HEK293 (cell line): ENCODE data around the gene VGLL2.

Experiments
- CTCF ChIA-PET: fragments of 350-600 bp; formaldehyde crosslinking; extraction: SDS; loops from one replicate; lab custom pipeline; 2021; ENCODE audit warnings: antibody characterized with exemption; lab: Yijun Ruan, JAX
- POLR2A ChIA-PET: fragments of 300-600 bp; formaldehyde crosslinking; extraction: SDS; loops from one replicate; lab custom pipeline; 2020; ENCODE audit warnings: antibody characterized with exemption, inconsistent platforms; lab: Yijun Ruan, JAX
- H3K27ac ChIP-seq: fragments of 200-500 bp; sonication (Bioruptor generic); 2 replicates; pipeline ENCODE4 v1.5.1; 2014; ENCODE audit warnings: low read depth, low read length, control low read depth, inconsistent platforms; ENCODE audit errors: extremely low read depth
- H3K36me3 ChIP-seq, 2 experiments: fragments of 200-500 bp in 1 of 2; sonication (Bioruptor generic) in 1 of 2; 1 replicate in 1 of 2; 2 replicates in 1 of 2; pipeline ENCODE4 v1.5.1; 2014 to 2017; ENCODE audit warnings: inconsistent platforms in 2 of 2, low read length in 2 of 2; ENCODE audit not compliant: control insufficient read depth in 2 of 2, insufficient read depth in 1 of 2
- H3K4me1 ChIP-seq: fragments of 200-500 bp; sonication (Bioruptor generic); 2 replicates; pipeline ENCODE4 v1.5.1; 2014; ENCODE audit warnings: mild to moderate bottlenecking, low read length, inconsistent platforms; ENCODE audit not compliant: control insufficient read depth, insufficient read depth
- H3K4me3 ChIP-seq: 2 replicates; pipeline ENCODE4 v1.5.1; 2011; ENCODE audit warnings: low read depth, mild to moderate bottlenecking, control low read depth, low read length, moderate library complexity
- H3K9me3 ChIP-seq: fragments of 200-500 bp; sonication (Bioruptor generic); 2 replicates; pipeline ENCODE4 v1.5.1; 2014; ENCODE audit warnings: low read depth, low read length, inconsistent platforms; ENCODE audit not compliant: control insufficient read depth, insufficient read depth
- IKZF3 ChIP-seq: fragments of 450-650 bp; IDR thresholded peaks from 2 replicates; pipeline ENCODE4 v1.5.0; 2018; ENCODE audit warnings: missing biosample characterization, mild to moderate bottlenecking, missing genetic modification characterization, moderate library complexity
- KLF10 ChIP-seq: fragments of 450-650 bp; IDR thresholded peaks from 2 replicates; pipeline ENCODE4 v1.5.1; 2018; ENCODE audit warnings: missing biosample characterization, mild to moderate bottlenecking, missing genetic modification characterization
- KLF16 ChIP-seq: fragments of 450-650 bp; formaldehyde crosslinking; IDR thresholded peaks from 2 replicates; pipeline ENCODE4 v1.5.1; 2017; ENCODE audit warnings: missing biosample characterization, missing genetic modification characterization
- KLF7 ChIP-seq: fragments of 450-650 bp; formaldehyde crosslinking; IDR thresholded peaks from 2 replicates; pipeline ENCODE4 v1.5.1; 2016; ENCODE audit warnings: missing biosample characterization, missing genetic modification characterization, borderline replicate concordance
- KLF9 ChIP-seq: fragments of 450-650 bp; formaldehyde crosslinking; IDR thresholded peaks from 2 replicates; pipeline ENCODE4 v1.5.1; 2016; ENCODE audit warnings: missing biosample characterization, missing genetic modification characterization, low read depth
- PRDM1 ChIP-seq: fragments of 450-650 bp; formaldehyde crosslinking; IDR thresholded peaks from 2 replicates; pipeline ENCODE4; 2016; ENCODE audit warnings: missing biosample characterization, missing genetic modification characterization
- PRDM10 ChIP-seq: fragments of 450-650 bp; formaldehyde crosslinking; IDR thresholded peaks from 2 replicates; pipeline ENCODE4 v1.5.1; 2016; ENCODE audit warnings: missing biosample characterization, missing genetic modification characterization
- REST ChIP-seq: fragments of 450-650 bp; formaldehyde crosslinking; IDR thresholded peaks from 2 replicates; pipeline ENCODE4 v1.5.1; 2016; ENCODE audit warnings: missing biosample characterization, missing genetic modification characterization
- ZBTB11 ChIP-seq: fragments of 450-650 bp; formaldehyde crosslinking; conservative IDR thresholded peaks from 2 replicates; pipeline ENCODE4 v1.5.1; 2016; ENCODE audit warnings: low read depth, missing biosample characterization, missing genetic modification characterization
- ZBTB17 ChIP-seq: fragments of 450-650 bp; formaldehyde crosslinking; IDR thresholded peaks from 2 replicates; pipeline ENCODE4 v1.5.1; 2016; ENCODE audit warnings: missing biosample characterization, missing genetic modification characterization
- ZBTB20 ChIP-seq: fragments of 450-650 bp; formaldehyde crosslinking; IDR thresholded peaks from 2 replicates; pipeline ENCODE4 v1.5.1; 2016; ENCODE audit warnings: missing biosample characterization, missing genetic modification characterization
- ZFP69B ChIP-seq: fragments of 450-650 bp; formaldehyde crosslinking; IDR thresholded peaks from 2 replicates; pipeline ENCODE4 v1.5.1; 2016; ENCODE audit warnings: missing biosample characterization, missing genetic modification characterization
- ZNF10 ChIP-seq: fragments of 450-650 bp; formaldehyde crosslinking; IDR thresholded peaks from 2 replicates; pipeline ENCODE4 v1.5.1; 2017; ENCODE audit warnings: missing biosample characterization, missing genetic modification characterization
- ZNF121 ChIP-seq: fragments of 450-650 bp; formaldehyde crosslinking; IDR thresholded peaks from 2 replicates; pipeline ENCODE4 v1.5.1; 2016; ENCODE audit warnings: missing biosample characterization, missing genetic modification characterization
- ZNF2 ChIP-seq: fragments of 450-650 bp; formaldehyde crosslinking; IDR thresholded peaks from 2 replicates; pipeline ENCODE4 v1.5.1; 2016; ENCODE audit warnings: missing biosample characterization, missing genetic modification characterization
- ZNF335 ChIP-seq: fragments of 450-650 bp; formaldehyde crosslinking; conservative IDR thresholded peaks from 2 replicates; pipeline ENCODE4 v1.5.1; 2016; ENCODE audit warnings: missing biosample characterization, missing genetic modification characterization
- ZNF341 ChIP-seq: fragments of 450-650 bp; formaldehyde crosslinking; IDR thresholded peaks from 2 replicates; pipeline ENCODE4; 2016; ENCODE audit warnings: low read depth, missing biosample characterization, missing genetic modification characterization
- ZNF37A ChIP-seq: fragments of 450-650 bp; IDR thresholded peaks from 2 replicates; pipeline ENCODE4 v1.5.1; 2018; ENCODE audit warnings: missing biosample characterization, missing genetic modification characterization
- ZNF488 ChIP-seq: fragments of 450-650 bp; formaldehyde crosslinking; IDR thresholded peaks from 2 replicates; pipeline ENCODE4 v1.5.1; 2016; ENCODE audit warnings: missing biosample characterization, missing genetic modification characterization
- ZNF596 ChIP-seq: fragments of 450-650 bp; IDR thresholded peaks from 2 replicates; pipeline ENCODE4 v1.5.0; 2018; ENCODE audit warnings: missing biosample characterization, mild to moderate bottlenecking, missing genetic modification characterization, moderate library complexity
- ZNF664 ChIP-seq: fragments of 450-650 bp; formaldehyde crosslinking; IDR thresholded peaks from 2 replicates; pipeline ENCODE4 v1.5.1; 2016; ENCODE audit warnings: missing biosample characterization, missing genetic modification characterization
- ZNF692 ChIP-seq: fragments of 450-650 bp; formaldehyde crosslinking; IDR thresholded peaks from 2 replicates; pipeline ENCODE4 v1.5.1; 2016; ENCODE audit warnings: missing biosample characterization, missing genetic modification characterization

Gene VGLL2

GRCh38 chr6:117264692-117265409 lies 507 bp upstream of the VGLL2 start:
- POLR2A ChIA-PET = interaction anchor here (0.7 kb wide), 1 partner anchor 40 kb away, joined by 4 read pairs; no protein-coding TSS in a partner anchor
- CTCF ChIA-PET = interaction anchor here (0.7 to 1.8 kb wide), 7 partner anchors 12 to 549 kb away, joined by 3 to 6 read pairs (median 3); no protein-coding TSS in a partner anchor
- peak overlapping the region; percentile 60 for H3K4me3 ChIP-seq
- TF ChIP-seq KLF7 (tag by site-specific recombination) = no peak
- peak; percentile 36 for TF ChIP-seq ZNF335
- 0 out of 2 replicates have a peak, but pooled peaks have one; percentile 13 for TF ChIP-seq ZNF2
- no peak for TF ChIP-seq ZNF664 (tag by site-specific recombination)
- TF ChIP-seq ZNF488 (tag by site-specific recombination) = no peak
- TF ChIP-seq PRDM1 (tag by site-specific recombination) = peak; percentile 80
- peak; percentile 17; the same call in 1 of the 2 replicates for TF ChIP-seq KLF16 (tag by site-specific recombination)
- TF ChIP-seq KLF9 (tag by site-specific recombination) = 0 out of 2 replicates have a peak, but pooled peaks have one; percentile 22
- TF ChIP-seq REST (tag by site-specific recombination) = peak; percentile 27; the same call in 1 of the 2 replicates
- peak; percentile 53 for TF ChIP-seq ZNF10 (tag by site-specific recombination)
- TF ChIP-seq ZNF692 (tag by site-specific recombination) = peak; percentile 98
- peak; percentile 63; the same call in 1 of the 2 replicates for TF ChIP-seq ZBTB20 (tag by site-specific recombination)
- TF ChIP-seq ZNF596 = peak; percentile 72
- peak; percentile 28; the same call in 1 of the 2 replicates for TF ChIP-seq ZBTB17 (tag by site-specific recombination)
- peak; percentile 51 for TF ChIP-seq ZNF341
- TF ChIP-seq IKZF3 (tag by site-specific recombination) = 0 out of 2 replicates have a peak, but pooled peaks have one; percentile 8
- peak; percentile 76 for TF ChIP-seq ZBTB11
- peak; percentile 40; the same call in 1 of the 2 replicates for TF ChIP-seq KLF10 (tag by site-specific recombination)
- no peak for TF ChIP-seq ZNF37A (tag by site-specific recombination)
- no peak for TF ChIP-seq ZNF121 (tag by site-specific recombination)
- TF ChIP-seq ZFP69B (tag by site-specific recombination) = peak; percentile 94
- TF ChIP-seq PRDM10 (tag by site-specific recombination) = peak; percentile 68

More at GRCh38 chr6:117264692-117265409, 507 bp upstream of the VGLL2 start:
- Histone ChIP-seq H3K4me1 (no peaks in the 10 kb centered on the region), H3K9me3 (no peaks in the 10 kb centered on the region), H3K36me3 (no peaks in the 10 kb centered on the region), H3K27ac (no peak overlapping the region)
